MCF 10A (cell line): ENCODE measurements around the gene PIGO. TPM values are rescaled to one million over a fixed set of nuclear protein-coding genes. Genes with fewer than 3 reads are reported as not detected.

Experiments used
- BruUV-seq: library from RNA; stranded (reverse); fragments of 400-500 nt; replicated peaks from 2 replicates; lab custom pipeline; 2021; lab: Mats Ljungman, UMichigan
- CTCF ChIA-PET: fragments of 300-600 bp; sonication (Branson Sonifier 250); formaldehyde crosslinking; extraction: SDS; loops from one replicate; lab custom pipeline; 2021; ENCODE audit warnings: antibody characterized with exemption, inconsistent platforms; lab: Yijun Ruan, JAX
- POLR2A ChIA-PET: fragments of 300-600, 350-650 bp; sonication (Branson Sonifier 250); formaldehyde crosslinking; extraction: SDS; loops from one replicate; lab custom pipeline; 2020; ENCODE audit warnings: antibody characterized with exemption, inconsistent platforms; lab: Yijun Ruan, JAX
- DNase-seq: peaks from one replicate; pipeline ENCODE4 v3.0.0-alpha.2; 2018; ENCODE audit not compliant: unreplicated experiment
- H3K27ac Mint-ChIP-seq: one replicate; pipeline ENCODE4 v1.8.0; 2022; ENCODE audit warnings: mild to moderate bottlenecking, low read depth, mixed read lengths; ENCODE audit not compliant: unreplicated experiment
- H3K27me3 Mint-ChIP-seq: one replicate; pipeline ENCODE4 v1.8.0; 2022; ENCODE audit warnings: mixed read lengths; ENCODE audit not compliant: insufficient read depth, unreplicated experiment
- H3K36me3 Mint-ChIP-seq: one replicate; pipeline ENCODE4 v1.8.0; 2022; ENCODE audit warnings: mild to moderate bottlenecking, moderate library complexity, mixed read lengths; ENCODE audit not compliant: insufficient read depth, unreplicated experiment
- H3K4me1 Mint-ChIP-seq: one replicate; pipeline ENCODE4 v1.8.0; 2022; ENCODE audit warnings: mixed read lengths; ENCODE audit not compliant: insufficient read depth, unreplicated experiment
- H3K4me3 Mint-ChIP-seq: one replicate; pipeline ENCODE4 v1.8.0; 2022; ENCODE audit warnings: mild to moderate bottlenecking, moderate library complexity, mixed read lengths; ENCODE audit not compliant: unreplicated experiment
- H3K9me3 Mint-ChIP-seq: one replicate; pipeline ENCODE4 v1.8.0; 2022; ENCODE audit warnings: mixed read lengths; ENCODE audit not compliant: unreplicated experiment
- intact Hi-C: fragments of 100-400 bp; cut with micrococcal nuclease; formaldehyde crosslinking; loops from 2 replicates; pipeline ENCODE4 v1.14.1; 2022
- total RNA-seq: library from RNA; stranded (reverse); gene quantifications from 2 replicates; pipeline ENCODE4 v1.2.3, GENCODE V29; 2022
- TF ChIP-seq, protein P1 (sequence below): fragments of 200-600 bp; IDR thresholded peaks from one replicate; pipeline ENCODE4 v1.8.0; 2022; ENCODE audit warnings: antibody characterized with exemption, mild to moderate bottlenecking; ENCODE audit not compliant: unreplicated experiment

The PIGO gene
- total RNA-seq, 1 experiment from 2014 or later, result 39.2 TPM

DNA sequence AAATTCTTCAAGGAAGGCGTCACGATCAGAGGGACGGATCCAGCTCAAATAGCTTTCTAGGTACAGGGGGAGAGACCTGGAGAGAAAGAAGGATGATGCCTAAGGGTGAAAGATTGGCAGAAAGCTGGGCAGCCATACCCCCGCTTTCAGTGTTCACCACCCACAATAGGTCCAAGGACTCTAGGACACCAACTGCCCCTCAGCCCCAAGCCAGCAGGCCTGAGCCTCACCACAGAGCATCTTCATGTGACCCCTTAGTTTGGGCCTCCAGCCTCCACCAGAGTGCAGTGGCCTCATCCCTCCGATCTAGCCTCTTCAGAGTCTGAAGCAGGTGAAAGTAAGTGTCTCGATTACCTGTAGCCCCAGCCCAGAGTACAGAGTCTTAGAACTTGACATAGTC, 22.2 kb downstream of the PIGO start:
- H3K9me3 Mint-ChIP-seq, result no peaks in the 10 kb centered on the region
- DNase-seq, result no peak
- H3K27me3 Mint-ChIP-seq, result no peaks in the 10 kb centered on the region
- H3K4me1 Mint-ChIP-seq, result peaks cover 26% of the 10 kb centered on the region
- intact Hi-C loops, result no loop called here
- POLR2A ChIA-PET, result no interaction called here
- H3K36me3 Mint-ChIP-seq, result peaks cover 30% of the 10 kb centered on the region
- H3K27ac Mint-ChIP-seq, result no peak overlapping the region
- H3K4me3 Mint-ChIP-seq, result no peak overlapping the region
- TF ChIP-seq, protein P1, sequence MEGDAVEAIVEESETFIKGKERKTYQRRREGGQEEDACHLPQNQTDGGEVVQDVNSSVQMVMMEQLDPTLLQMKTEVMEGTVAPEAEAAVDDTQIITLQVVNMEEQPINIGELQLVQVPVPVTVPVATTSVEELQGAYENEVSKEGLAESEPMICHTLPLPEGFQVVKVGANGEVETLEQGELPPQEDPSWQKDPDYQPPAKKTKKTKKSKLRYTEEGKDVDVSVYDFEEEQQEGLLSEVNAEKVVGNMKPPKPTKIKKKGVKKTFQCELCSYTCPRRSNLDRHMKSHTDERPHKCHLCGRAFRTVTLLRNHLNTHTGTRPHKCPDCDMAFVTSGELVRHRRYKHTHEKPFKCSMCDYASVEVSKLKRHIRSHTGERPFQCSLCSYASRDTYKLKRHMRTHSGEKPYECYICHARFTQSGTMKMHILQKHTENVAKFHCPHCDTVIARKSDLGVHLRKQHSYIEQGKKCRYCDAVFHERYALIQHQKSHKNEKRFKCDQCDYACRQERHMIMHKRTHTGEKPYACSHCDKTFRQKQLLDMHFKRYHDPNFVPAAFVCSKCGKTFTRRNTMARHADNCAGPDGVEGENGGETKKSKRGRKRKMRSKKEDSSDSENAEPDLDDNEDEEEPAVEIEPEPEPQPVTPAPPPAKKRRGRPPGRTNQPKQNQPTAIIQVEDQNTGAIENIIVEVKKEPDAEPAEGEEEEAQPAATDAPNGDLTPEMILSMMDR, result no peak
- no TSS peak for BruUV-seq
- CTCF ChIA-PET, result interaction anchor here (0.6 to 1.9 kb wide), 2 partner anchors 22 to 23 kb away, joined by 3 to 5 read pairs; partner anchors contain the start of gene PIGO

DNA sequence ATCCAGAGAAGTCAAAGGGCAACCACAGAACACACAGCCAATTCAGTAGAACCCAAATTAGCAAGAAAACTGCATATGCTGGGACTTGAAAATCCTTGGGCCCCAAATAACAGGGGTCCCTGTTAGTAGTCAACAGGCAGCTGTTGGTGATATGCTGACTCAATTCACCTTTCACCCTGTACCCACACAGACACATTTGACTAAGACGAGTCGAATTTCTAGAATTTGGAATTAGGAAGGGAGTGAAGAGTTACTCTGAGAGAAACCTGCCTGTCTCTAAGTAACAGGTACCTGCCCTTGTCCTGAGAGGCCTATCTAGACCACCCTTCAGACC, 23.1 kb downstream of the PIGO start:
- Mint-ChIP-seq H3K27me3 (no peaks in the 10 kb centered on the region), H3K4me1 (peaks cover 22% of the 10 kb centered on the region), H3K9me3 (no peaks in the 10 kb centered on the region), H3K4me3 (peak overlapping the region; percentile 92), H3K36me3 (peaks cover 30% of the 10 kb centered on the region), H3K27ac (peak overlapping the region; percentile 92)
- DNase-seq, result no peak
- ChIA-PET CTCF (interaction anchor here (0.5 to 1.9 kb wide), 2 partner anchors 23 to 620 kb away, joined by 3 to 5 read pairs; partner anchors contain the start of gene PIGO), POLR2A (interaction anchor here (2.9 kb wide), 1 partner anchor 27 kb away, joined by 44 read pairs; the partner anchor contains the start of gene STOML2)
- TF ChIP-seq, protein P1, result no peak
- BruUV-seq, result no TSS peak
- intact Hi-C loops, result loop anchor here (2.0 kb wide), 1 partner anchor 24 kb away; the partner anchor contains the start of gene PIGO

DNA sequence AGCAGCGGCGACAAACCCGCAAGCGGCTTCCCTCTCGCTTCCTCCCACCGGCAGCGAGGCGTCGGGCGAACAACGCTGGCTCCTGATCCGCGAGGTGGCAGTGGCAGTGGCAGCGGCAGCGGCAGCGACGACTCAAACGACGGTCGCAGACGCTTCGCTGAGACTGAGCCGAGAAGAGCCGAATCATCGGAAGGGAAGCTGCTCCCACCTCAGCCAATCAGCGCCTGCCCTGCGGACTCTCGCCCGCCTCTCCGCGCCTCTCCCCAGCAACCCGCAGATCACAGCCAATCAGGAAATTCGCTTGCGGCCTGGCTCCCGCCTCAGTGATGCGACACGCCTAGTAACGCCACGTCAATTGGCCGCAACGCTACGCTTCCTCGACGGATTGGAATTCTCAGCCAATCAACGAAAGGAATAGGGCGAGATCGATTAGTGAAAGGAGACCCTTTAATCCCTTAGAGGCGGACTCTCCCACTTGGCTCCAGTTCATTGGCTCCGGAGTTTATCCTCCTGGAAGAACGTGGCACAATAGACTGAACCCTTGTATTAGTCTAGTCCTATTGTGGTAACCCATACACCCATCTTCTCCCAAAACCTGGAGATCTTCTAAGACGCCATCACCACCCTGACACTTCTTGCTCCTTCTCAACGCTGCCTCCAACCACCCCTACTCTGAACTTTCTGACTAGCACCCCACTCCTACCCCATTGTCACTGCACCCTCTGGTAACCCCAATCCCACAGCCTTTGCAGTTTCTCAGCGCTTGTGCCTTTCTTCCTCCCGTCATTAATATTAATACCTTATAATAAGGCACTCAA, 23.7 kb downstream of the PIGO start, which contains the start of gene VCP:
TSS of gene VCP (minus strand) at position 165 of the 818 bp plus-strand sequence. CDS start 272 bp downstream, outside the sequence.
- H3K27ac Mint-ChIP-seq, result peak within 1 kb of the TSS; percentile 92
- CTCF ChIA-PET, result interaction anchor here (0.6 to 1.9 kb wide), 3 partner anchors 24 to 493 kb away, joined by 3 to 5 read pairs (median 3); partner anchors contain the start of gene PIGO
- POLR2A ChIA-PET, result interaction anchor here (0.6 to 5.2 kb wide), 20 partner anchors 8 to 574 kb away, joined by 3 to 63 read pairs (median 4); partner anchors contain the start of genes ATOSB, DNAJB5, FANCG and PIGO
- peak within 1 kb of the TSS; percentile 92 for H3K4me3 Mint-ChIP-seq
- intact Hi-C loops, result loop anchor here (2.0 kb wide), 1 partner anchor 24 kb away; the partner anchor contains the start of gene PIGO
- H3K9me3 Mint-ChIP-seq, result no peaks in the 10 kb centered on the region
- DNase-seq, result peak; percentile 98
- peaks cover 22% of the 10 kb centered on the region for H3K4me1 Mint-ChIP-seq
- TF ChIP-seq, protein P1, result no peak
- peaks cover 36% of the 10 kb centered on the region for H3K36me3 Mint-ChIP-seq
- H3K27me3 Mint-ChIP-seq, result no peaks in the 10 kb centered on the region
- TSS peak; percentile 69 for BruUV-seq
